HEK293 (cell line): ENCODE measurements around the gene UNC45B.

ENCODE experiments used
- BCL11B ChIP-seq: fragments of 450-650 bp; formaldehyde crosslinking; IDR thresholded peaks from 2 replicates; pipeline ENCODE4 v1.5.1; 2016; ENCODE audit warnings: low read depth, missing biosample characterization, missing genetic modification characterization
- EGR2 ChIP-seq: fragments of 450-650 bp; formaldehyde crosslinking; IDR thresholded peaks from 2 replicates; pipeline ENCODE4 v1.5.1; 2016; ENCODE audit warnings: low read depth, missing biosample characterization, missing genetic modification characterization
- GFI1B ChIP-seq: fragments of 450-650 bp; formaldehyde crosslinking; IDR thresholded peaks from 2 replicates; pipeline ENCODE4 v1.5.1; 2016; ENCODE audit warnings: missing biosample characterization, missing genetic modification characterization
- GLI2 ChIP-seq: fragments of 450-650 bp; formaldehyde crosslinking; IDR thresholded peaks from 2 replicates; pipeline ENCODE4; 2017; ENCODE audit warnings: missing biosample characterization, missing genetic modification characterization, low read depth, borderline replicate concordance
- HOXC10 ChIP-seq: sonication (generic); formaldehyde crosslinking; IDR thresholded peaks from 2 replicates; pipeline ENCODE4 v1.8.1; 2023; ENCODE audit warnings: mild to moderate bottlenecking, missing genetic modification reagents
- KLF1 ChIP-seq: fragments of 450-650 bp; formaldehyde crosslinking; IDR thresholded peaks from 2 replicates; pipeline ENCODE4 v1.5.1; 2016; ENCODE audit warnings: missing biosample characterization, missing genetic modification characterization
- KLF9 ChIP-seq: fragments of 450-650 bp; formaldehyde crosslinking; IDR thresholded peaks from 2 replicates; pipeline ENCODE4 v1.5.1; 2016; ENCODE audit warnings: missing biosample characterization, missing genetic modification characterization, low read depth
- OVOL3 ChIP-seq: fragments of 450-650 bp; formaldehyde crosslinking; IDR thresholded peaks from 2 replicates; pipeline ENCODE4 v1.5.1; 2016; ENCODE audit warnings: missing biosample characterization, missing genetic modification characterization
- TSHZ1 ChIP-seq: fragments of 450-650 bp; formaldehyde crosslinking; IDR thresholded peaks from 2 replicates; pipeline ENCODE4 v1.5.1; 2016; ENCODE audit warnings: missing biosample characterization, missing genetic modification characterization, borderline replicate concordance
- ZBTB10 ChIP-seq: fragments of 450-650 bp; formaldehyde crosslinking; IDR thresholded peaks from 2 replicates; pipeline ENCODE4 v1.5.1; 2016; ENCODE audit warnings: missing biosample characterization, missing genetic modification characterization
- ZBTB48 ChIP-seq: fragments of 450-650 bp; formaldehyde crosslinking; IDR thresholded peaks from 2 replicates; pipeline ENCODE4 v1.5.1; 2016; ENCODE audit warnings: missing biosample characterization, missing genetic modification characterization
- ZFP41 ChIP-seq: fragments of 450-650 bp; formaldehyde crosslinking; IDR thresholded peaks from 2 replicates; pipeline ENCODE4 v1.5.1; 2016; ENCODE audit warnings: missing biosample characterization, missing genetic modification characterization, borderline replicate concordance
- ZIC2 ChIP-seq: fragments of 450-650 bp; formaldehyde crosslinking; IDR thresholded peaks from 2 replicates; pipeline ENCODE4 v1.5.1; 2016; ENCODE audit warnings: missing biosample characterization, missing genetic modification characterization
- ZNF133 ChIP-seq: fragments of 450-650 bp; formaldehyde crosslinking; IDR thresholded peaks from 2 replicates; pipeline ENCODE4 v1.5.1; 2016; ENCODE audit warnings: missing biosample characterization, missing genetic modification characterization
- ZNF146 ChIP-seq: fragments of 450-650 bp; formaldehyde crosslinking; IDR thresholded peaks from 2 replicates; pipeline ENCODE4 v1.5.1; 2016; ENCODE audit warnings: missing biosample characterization, missing genetic modification characterization
- ZNF404 ChIP-seq: fragments of 450-650 bp; formaldehyde crosslinking; IDR thresholded peaks from 2 replicates; pipeline ENCODE4 v1.5.1; 2017; ENCODE audit warnings: missing biosample characterization, missing genetic modification characterization
- ZNF426 ChIP-seq: fragments of 450-650 bp; formaldehyde crosslinking; IDR thresholded peaks from 2 replicates; pipeline ENCODE4 v1.5.1; 2017; ENCODE audit warnings: missing biosample characterization, missing genetic modification characterization, mild to moderate bottlenecking, inconsistent platforms, moderate library complexity
- ZNF529 ChIP-seq: fragments of 450-650 bp; formaldehyde crosslinking; IDR thresholded peaks from 2 replicates; pipeline ENCODE4 v1.5.1; 2017; ENCODE audit warnings: missing genetic modification characterization, missing biosample characterization; ENCODE audit not compliant: insufficient replicate concordance
- ZSCAN16 ChIP-seq: fragments of 450-650 bp; formaldehyde crosslinking; IDR thresholded peaks from 2 replicates; pipeline ENCODE4 v1.5.1; 2016; ENCODE audit warnings: missing biosample characterization, missing genetic modification characterization
- ZSCAN30 ChIP-seq: fragments of 450-650 bp; IDR thresholded peaks from 2 replicates; pipeline ENCODE4 v1.5.1; 2018; ENCODE audit warnings: missing biosample characterization, mild to moderate bottlenecking, missing genetic modification characterization, moderate library complexity
- ZXDB ChIP-seq: fragments of 450-650 bp; formaldehyde crosslinking; IDR thresholded peaks from 2 replicates; pipeline ENCODE4 v1.5.1; 2016; ENCODE audit warnings: missing biosample characterization, missing genetic modification characterization
- TF ChIP-seq, protein P1 (sequence below): fragments of 450-650 bp; formaldehyde crosslinking; IDR thresholded peaks from 2 replicates; pipeline ENCODE4 v1.5.1; 2016; ENCODE audit warnings: missing biosample characterization, missing genetic modification characterization
- TF ChIP-seq, protein P2 (sequence below): fragments of 450-650 bp; formaldehyde crosslinking; IDR thresholded peaks from 2 replicates; pipeline ENCODE4 v1.5.1; 2017; ENCODE audit warnings: missing biosample characterization, missing genetic modification characterization

The UNC45B gene

GRCh38 chr17:35119370-35120165 is 28.0 kb upstream of the UNC45B start, which contains the start of gene RAD51D (continued):
- TF ChIP-seq TSHZ1 (0 out of 2 replicates have a peak, but pooled peaks have one; percentile 15), BCL11B (tag by site-specific recombination) (0 out of 2 replicates have a peak, but pooled peaks have one; percentile 51), ZXDB (tag by site-specific recombination) (no peak; the same call in 1 of the 2 replicates), ZSCAN16 (no peak), ZNF404 (tag by site-specific recombination) (no peak), ZSCAN30 (peak; percentile 92), ZIC2 (tag by site-specific recombination) (peak; percentile 95), ZBTB48 (tag by site-specific recombination) (peak; percentile 87), EGR2 (tag by site-specific recombination) (no peak), KLF1 (tag by site-specific recombination) (peak; percentile 70), GFI1B (no peak), ZNF146 (tag by site-specific recombination) (no peak), GLI2 (no peak), ZNF529 (tag by site-specific recombination) (no peak), ZNF426 (tag by site-specific recombination) (no peak), ZFP41 (no peak), KLF9 (tag by site-specific recombination) (peak; percentile 72), HOXC10 (0 out of 2 replicates have a peak, but pooled peaks have one; percentile 76), OVOL3 (tag by site-specific recombination) (no peak), ZNF133 (no peak), ZBTB10 (tag by site-specific recombination) (peak; percentile 17; the same call in 1 of the 2 replicates)
- TF ChIP-seq, protein P1, sequence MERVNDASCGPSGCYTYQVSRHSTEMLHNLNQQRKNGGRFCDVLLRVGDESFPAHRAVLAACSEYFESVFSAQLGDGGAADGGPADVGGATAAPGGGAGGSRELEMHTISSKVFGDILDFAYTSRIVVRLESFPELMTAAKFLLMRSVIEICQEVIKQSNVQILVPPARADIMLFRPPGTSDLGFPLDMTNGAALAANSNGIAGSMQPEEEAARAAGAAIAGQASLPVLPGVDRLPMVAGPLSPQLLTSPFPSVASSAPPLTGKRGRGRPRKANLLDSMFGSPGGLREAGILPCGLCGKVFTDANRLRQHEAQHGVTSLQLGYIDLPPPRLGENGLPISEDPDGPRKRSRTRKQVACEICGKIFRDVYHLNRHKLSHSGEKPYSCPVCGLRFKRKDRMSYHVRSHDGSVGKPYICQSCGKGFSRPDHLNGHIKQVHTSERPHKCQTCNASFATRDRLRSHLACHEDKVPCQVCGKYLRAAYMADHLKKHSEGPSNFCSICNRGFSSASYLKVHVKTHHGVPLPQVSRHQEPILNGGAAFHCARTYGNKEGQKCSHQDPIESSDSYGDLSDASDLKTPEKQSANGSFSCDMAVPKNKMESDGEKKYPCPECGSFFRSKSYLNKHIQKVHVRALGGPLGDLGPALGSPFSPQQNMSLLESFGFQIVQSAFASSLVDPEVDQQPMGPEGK (tag by site-specific recombination) = peak; percentile 97
- TF ChIP-seq, protein P2, sequence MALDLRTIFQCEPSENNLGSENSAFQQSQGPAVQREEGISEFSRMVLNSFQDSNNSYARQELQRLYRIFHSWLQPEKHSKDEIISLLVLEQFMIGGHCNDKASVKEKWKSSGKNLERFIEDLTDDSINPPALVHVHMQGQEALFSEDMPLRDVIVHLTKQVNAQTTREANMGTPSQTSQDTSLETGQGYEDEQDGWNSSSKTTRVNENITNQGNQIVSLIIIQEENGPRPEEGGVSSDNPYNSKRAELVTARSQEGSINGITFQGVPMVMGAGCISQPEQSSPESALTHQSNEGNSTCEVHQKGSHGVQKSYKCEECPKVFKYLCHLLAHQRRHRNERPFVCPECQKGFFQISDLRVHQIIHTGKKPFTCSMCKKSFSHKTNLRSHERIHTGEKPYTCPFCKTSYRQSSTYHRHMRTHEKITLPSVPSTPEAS (tag by site-specific recombination) = no peak
